GM18870 (cell line): ENCODE measurements around the gene ARL14EP.

Source experiments
- ATAC-seq: cut with Tn5 transposase; IDR thresholded peaks from one replicate; pipeline ENCODE4 v1.9.1; 2021; ENCODE audit warnings: moderate library complexity; ENCODE audit not compliant: unreplicated experiment

The ARL14EP gene

GRCh38 chr11:30326114-30326778, 3.3 kb downstream of the ARL14EP start:
- ATAC-seq, result no peak

- no peak for ATAC-seq
These were observed 4.0 kb downstream of the ARL14EP start for GRCh38 chr11:30326906-30327305.

GRCh38 chr11:30328681-30329080, 5.8 kb downstream of the ARL14EP start:
- ATAC-seq, result no peak

GRCh38 chr11:30329150-30329940, 6.4 kb downstream of the ARL14EP start:
- ATAC-seq, result no peak

- ATAC-seq, result peak; percentile 75
These were observed 10.5 kb downstream of the ARL14EP start for GRCh38 chr11:30333405-30333804.

GRCh38 chr11:30342736-30343166, 19.8 kb downstream of the ARL14EP start:
- ATAC-seq, result peak; percentile 97

- no peak for ATAC-seq
These were observed 21.2 kb downstream of the ARL14EP start for GRCh38 chr11:30344085-30344484.

- no peak for ATAC-seq
These were observed 22.7 kb downstream of the ARL14EP start for GRCh38 chr11:30345644-30346043.

- ATAC-seq, result no peak
These were observed 23.3 kb downstream of the ARL14EP start for GRCh38 chr11:30346068-30346688.

GRCh38 chr11:30348035-30348434, 25.1 kb downstream of the ARL14EP start:
- ATAC-seq, result no peak

GRCh38 chr11:30349885-30350284, 27.0 kb downstream of the ARL14EP start:
- ATAC-seq, result no peak

- no peak for ATAC-seq
These were observed 27.5 kb downstream of the ARL14EP start for GRCh38 chr11:30350384-30350783.

- ATAC-seq, result no peak
These were observed 28.2 kb downstream of the ARL14EP start for GRCh38 chr11:30351061-30351460.

GRCh38 chr11:30356391-30356790, 33.5 kb downstream of the ARL14EP start:
- no peak for ATAC-seq

GRCh38 chr11:30357872-30358271, 35.0 kb downstream of the ARL14EP start:
- no peak for ATAC-seq

GRCh38 chr11:30358536-30358935, 35.6 kb downstream of the ARL14EP start:
- ATAC-seq, result no peak

- no peak for ATAC-seq
These were observed 37.8 kb downstream of the ARL14EP start for GRCh38 chr11:30360741-30361140.

GRCh38 chr11:30364139-30364836, 41.4 kb downstream of the ARL14EP start:
- ATAC-seq, result no peak

- no peak for ATAC-seq
These were observed 42.1 kb downstream of the ARL14EP start for GRCh38 chr11:30364837-30365482.

- no peak for ATAC-seq
These were observed 43.1 kb downstream of the ARL14EP start for GRCh38 chr11:30365793-30366517.
